Neural cell (in vitro differentiated cells): ENCODE data around the gene CNST. TPM values are rescaled to one million over a fixed set of nuclear protein-coding genes. Genes with fewer than 3 reads are reported as not detected.

Source experiments
- H2AFZ ChIP-seq: fragments of 200-600, 300-800 bp; sonication (generic), shearing (Covaris generic); 2 replicates; pipeline ENCODE4 v1.6.0; 2014; ENCODE audit warnings: low read depth, mild to moderate bottlenecking, antibody characterized with exemption, low read length, moderate library complexity
- H3F3A ChIP-seq: fragments of 200-600 bp; shearing (Covaris generic); 2 replicates; pipeline ENCODE4 v1.6.1; 2016; ENCODE audit warnings: mild to moderate bottlenecking, moderate library complexity, mixed read lengths, antibody characterized with exemption, low read length; ENCODE audit not compliant: insufficient read depth, poor library complexity, severe bottlenecking
- H3K27ac ChIP-seq: fragments of 200-600, 300-800 bp; sonication (generic), shearing (Covaris generic); 2 replicates; pipeline ENCODE4 v1.5.1; 2014; ENCODE audit warnings: mild to moderate bottlenecking, low read length, moderate library complexity
- H3K27me3 ChIP-seq: fragments of 300-800, 200-600 bp; sonication (generic), shearing (Covaris generic); 2 replicates; pipeline ENCODE4 v1.6.0; 2014; ENCODE audit warnings: mild to moderate bottlenecking, low read depth, low read length, moderate library complexity; ENCODE audit not compliant: insufficient read depth
- H3K36me3 ChIP-seq: fragments of 300-800, 200-600 bp; sonication (generic), shearing (Covaris generic); 2 replicates; pipeline ENCODE4 v1.5.1; 2014; ENCODE audit warnings: mild to moderate bottlenecking, antibody characterized with exemption, low read length, moderate library complexity; ENCODE audit not compliant: insufficient read depth
- H3K4me2 ChIP-seq: fragments of 300-800, 200-600 bp; sonication (generic), shearing (Covaris generic); 2 replicates; pipeline ENCODE4 v1.6.0; 2014; ENCODE audit warnings: mild to moderate bottlenecking, low read length
- H3K4me3 ChIP-seq: fragments of 300-800, 200-600 bp; sonication (generic), shearing (Covaris generic); 2 replicates; pipeline ENCODE4 v1.5.1; 2014; ENCODE audit warnings: mild to moderate bottlenecking, low read length, moderate library complexity
- H3K79me2 ChIP-seq: fragments of 200-600 bp; shearing (Covaris generic); replicated peaks from 2 replicates; pipeline ENCODE4 v1.6.0; 2014; ENCODE audit warnings: mild to moderate bottlenecking, low read length, moderate library complexity; ENCODE audit not compliant: insufficient read depth
- H3K9ac ChIP-seq: fragments of 300-800, 200-600 bp; sonication (generic), shearing (Covaris generic); 2 replicates; pipeline ENCODE4 v1.6.1; 2016; ENCODE audit warnings: mild to moderate bottlenecking, low read length, mixed read lengths
- H3K9me2 ChIP-seq: fragments of 200-600 bp; shearing (Covaris generic); 2 replicates; pipeline ENCODE4 v1.6.1; 2016; ENCODE audit warnings: mild to moderate bottlenecking, low read length, mixed read lengths; ENCODE audit not compliant: insufficient read depth
- H3K9me3 ChIP-seq: fragments of 200-600, 300-800 bp; sonication (generic), shearing (Covaris generic); 2 replicates; pipeline ENCODE4 v1.6.1; 2016; ENCODE audit warnings: mild to moderate bottlenecking, mixed run types, low read length, moderate library complexity, mixed read lengths
- H4K20me1 ChIP-seq: fragments of 200-600 bp; shearing (Covaris generic); 2 replicates; pipeline ENCODE4 v1.6.1; 2016; ENCODE audit warnings: mild to moderate bottlenecking, mixed run types; ENCODE audit not compliant: insufficient read depth
- CTCF ChIP-seq: fragments of 450-650 bp; IDR thresholded peaks from 2 replicates; pipeline ENCODE4 v1.5.1; 2014; ENCODE audit warnings: antibody characterized with exemption, mild to moderate bottlenecking, moderate library complexity; ENCODE audit not compliant: poor library complexity, severe bottlenecking
- EP300 ChIP-seq: fragments of 450-650 bp; conservative IDR thresholded peaks from 2 replicates; pipeline ENCODE4 v1.6.1; 2014; ENCODE audit warnings: antibody characterized with exemption, mild to moderate bottlenecking, moderate library complexity; ENCODE audit not compliant: poor library complexity, severe bottlenecking
- EZH2 ChIP-seq: fragments of 200-600, 300-800 bp; shearing (Covaris generic), sonication (generic); IDR thresholded peaks from 2 replicates; pipeline ENCODE4 v1.6.1; 2014; ENCODE audit warnings: antibody characterized with exemption, low read length, borderline replicate concordance, mild to moderate bottlenecking; ENCODE audit not compliant: insufficient read depth, poor library complexity, severe bottlenecking
- MXI1 ChIP-seq: fragments of 450-650 bp; conservative IDR thresholded peaks from 2 replicates; pipeline ENCODE4 v1.6.1; 2014; ENCODE audit warnings: antibody characterized with exemption, mild to moderate bottlenecking; ENCODE audit not compliant: poor library complexity, severe bottlenecking
- RAD21 ChIP-seq: fragments of 450-650 bp; conservative IDR thresholded peaks from 2 replicates; pipeline ENCODE4 v1.6.1; 2014; ENCODE audit warnings: antibody characterized with exemption, mild to moderate bottlenecking, moderate library complexity
- REST ChIP-seq: IDR thresholded peaks from 2 replicates; pipeline ENCODE4 v1.6.1; 2012; ENCODE audit warnings: borderline replicate concordance
- SMC3 ChIP-seq: fragments of 450-650 bp; conservative IDR thresholded peaks from 2 replicates; pipeline ENCODE4 v1.6.1; 2014; ENCODE audit warnings: antibody characterized with exemption, mild to moderate bottlenecking, moderate library complexity; ENCODE audit not compliant: poor library complexity
- polyA plus RNA-seq: library from polyadenylated mRNA; depleted of rRNA; stranded (reverse); fragments of >200 nt; gene quantifications from 2 replicates; pipeline ENCODE4 v1.2.3, GENCODE V29; 2014

Gene CNST
- polyA plus RNA-seq, 1 donor from 2014 or later, result 26.3 TPM

- Histone ChIP-seq H4K20me1 (no peaks in the 10 kb centered on the region), H3F3A (no peaks in the 10 kb centered on the region), H3K9me3 (no peaks in the 10 kb centered on the region), H3K36me3 (no peaks in the 10 kb centered on the region), H3K4me3 (no peak overlapping the region), H3K9ac (no peak overlapping the region), H3K79me2 (no peaks in the 10 kb centered on the region), H3K4me2 (no peak overlapping the region), H2AFZ (no peak overlapping the region), H3K27me3 (no peaks in the 10 kb centered on the region), H3K27ac (no peak overlapping the region), H3K9me2 (no peaks in the 10 kb centered on the region)
- TF ChIP-seq REST (no peak), SMC3 (no peak), EP300 (no peak)
Observed at GRCh38 chr1:246687002-246687401, 120.7 kb downstream of the CNST start.

- Histone ChIP-seq H3K9ac (no peak overlapping the region), H2AFZ (no peak overlapping the region), H3K4me3 (no peak overlapping the region), H3K27ac (no peak overlapping the region), H3F3A (no peaks in the 10 kb centered on the region), H3K9me2 (no peaks in the 10 kb centered on the region), H3K9me3 (no peaks in the 10 kb centered on the region), H3K27me3 (no peaks in the 10 kb centered on the region), H3K79me2 (no peaks in the 10 kb centered on the region), H3K4me2 (no peak overlapping the region), H3K36me3 (no peaks in the 10 kb centered on the region), H4K20me1 (no peaks in the 10 kb centered on the region)
- TF ChIP-seq SMC3 (peak; percentile 40), CTCF (peak; percentile 62), MXI1 (no peak), RAD21 (peak; percentile 44)
Observed at GRCh38 chr1:246689409-246690008, 123.3 kb downstream of the CNST start.

- Histone ChIP-seq H3K9me2 (no peaks in the 10 kb centered on the region), H4K20me1 (no peaks in the 10 kb centered on the region), H2AFZ (no peak overlapping the region), H3K4me2 (no peak overlapping the region), H3K9me3 (no peaks in the 10 kb centered on the region), H3K27ac (no peak overlapping the region), H3K9ac (no peak overlapping the region), H3K36me3 (no peaks in the 10 kb centered on the region), H3F3A (no peaks in the 10 kb centered on the region), H3K79me2 (no peaks in the 10 kb centered on the region), H3K4me3 (no peak overlapping the region), H3K27me3 (no peaks in the 10 kb centered on the region)
- TF ChIP-seq EP300, result no peak
- TF ChIP-seq EZH2, result no peak
- TF ChIP-seq RAD21, result no peak
- no peak for TF ChIP-seq REST
- TF ChIP-seq CTCF, result no peak
Observed at GRCh38 chr1:246690100-246690499, 123.8 kb downstream of the CNST start.
